A549 (cell line): ENCODE results near the gene KNDC1. TPM values are rescaled to one million over a fixed set of nuclear protein-coding genes. Genes with fewer than 3 reads are reported as not detected.
"Not testable (repeated sequence)": the region's sequence is repeated elsewhere in the genome, so short reads cannot be mapped to it uniquely, and the experiment has no call there.

Source experiments
- ATAC-seq, 2 experiments: fragments of 200-7000 bp in 1 of 2; fragments of >200 bp in 1 of 2; cut with Nextera tagmentation in 1 of 2; cut with Tn5 transposase in 1 of 2; 3 replicates each; pipeline versions ENCODE4 v1.8.0 to v1.9.1; 2018 to 2020; ENCODE audit warnings: mild to moderate bottlenecking in 1 of 2, moderate library complexity in 1 of 2
- CTCF ChIA-PET: fragments of 300-600 bp; sonication (Branson Sonifier 250); formaldehyde crosslinking; extraction: SDS; loops from one replicate; lab custom pipeline; 2021; ENCODE audit warnings: antibody characterized with exemption, inconsistent platforms; lab: Yijun Ruan, JAX
- POLR2A ChIA-PET: fragments of 350-600 bp; formaldehyde crosslinking; extraction: SDS; loops from one replicate; lab custom pipeline; 2021; ENCODE audit warnings: antibody characterized with exemption, inconsistent platforms; lab: Yijun Ruan, JAX
- DNase-seq, 2 experiments: peaks; one replicate each; pipeline versions ENCODE4 v3.0.0 to v3.0.0-alpha.2; 2011 to 2016; ENCODE audit warnings: low read depth in 1 of 2, low spot score in 1 of 2
- FAIRE-seq: peaks from 2 replicates; lab custom pipeline; 2011; peaks lifted over from hg19 to GRCh38; lab: Jason Lieb, UNC
- H3K27ac ChIP-seq, 2 experiments: fragments of >200 bp; sonication (Bioruptor Twin); formaldehyde crosslinking; 3 replicates each; pipeline ENCODE4 v1.5.1; 2016 to 2017
- H3K4me1 ChIP-seq: fragments of >200 bp; sonication (Bioruptor Twin); formaldehyde crosslinking; 3 replicates; pipeline ENCODE4 v1.6.1; 2016
- H3K4me2 ChIP-seq: fragments of >200 bp; sonication (Bioruptor Twin); formaldehyde crosslinking; 3 replicates; pipeline ENCODE4 v1.6.1; 2016
- H3K4me3 ChIP-seq: fragments of >200 bp; sonication (Bioruptor Twin); formaldehyde crosslinking; 3 replicates; pipeline ENCODE4 v1.5.1; 2016
- H3K9me3 ChIP-seq: fragments of >200 bp; sonication (Bioruptor Twin); formaldehyde crosslinking; 3 replicates; pipeline ENCODE4 v1.6.1; 2016
- CBX2 ChIP-seq: fragments of 200-600 bp; sonication (generic); IDR thresholded peaks from 2 replicates; pipeline ENCODE4 v1.6.1; 2016; ENCODE audit warnings: low read depth, mild to moderate bottlenecking, borderline replicate concordance
- CBX8 ChIP-seq: fragments of 200-600 bp; sonication (generic); IDR thresholded peaks from 2 replicates; pipeline ENCODE4 v1.6.1; 2016
- EP300 ChIP-seq, 2 experiments: fragments of >200 bp; sonication (Bioruptor Twin); formaldehyde crosslinking; IDR thresholded peaks; 2 replicates in 1 of 2; 3 replicates in 1 of 2; pipeline ENCODE4 v1.6.1; 2016 to 2017
- FOSB ChIP-seq: fragments of 250-450 bp; sonication (Bioruptor Pico); IDR thresholded peaks from 2 replicates; pipeline ENCODE4 v1.5.0; 2020; ENCODE audit warnings: mild to moderate bottlenecking, moderate library complexity
- FOXS1 ChIP-seq: fragments of 250-450 bp; sonication (Bioruptor Pico); IDR thresholded peaks from 2 replicates; pipeline ENCODE4 v1.5.0; 2020; ENCODE audit warnings: mild to moderate bottlenecking, moderate library complexity
- HDAC2 ChIP-seq: fragments of 200-600 bp; sonication (generic); IDR thresholded peaks from 2 replicates; pipeline ENCODE4 v1.6.1; 2016
- HEYL ChIP-seq: fragments of 250-450 bp; sonication (Bioruptor Pico); IDR thresholded peaks from 2 replicates; pipeline ENCODE4 v1.8.0; 2021; ENCODE audit warnings: mild to moderate bottlenecking, moderate library complexity
- HOXA7 ChIP-seq: fragments of 250-450 bp; sonication (Bioruptor Pico); IDR thresholded peaks from 2 replicates; pipeline ENCODE4 v1.5.0; 2020; ENCODE audit warnings: mild to moderate bottlenecking, moderate library complexity
- KDM1A ChIP-seq: fragments of 200-600 bp; sonication (generic); IDR thresholded peaks from 2 replicates; pipeline ENCODE4 v1.6.1; 2016; ENCODE audit warnings: low read depth, mild to moderate bottlenecking
- NPAS2 ChIP-seq: fragments of 250-450 bp; sonication (Bioruptor Pico); IDR thresholded peaks from 2 replicates; pipeline ENCODE4 v1.8.0; 2022; ENCODE audit warnings: mild to moderate bottlenecking, moderate library complexity, borderline replicate concordance
- RCOR1 ChIP-seq: fragments of 150-350 bp; IDR thresholded peaks from 2 replicates; pipeline ENCODE4 v1.6.1; 2014; ENCODE audit warnings: antibody characterized with exemption, low read length, low read depth
- SMC3 ChIP-seq: fragments of >200 bp; sonication (Bioruptor Twin); formaldehyde crosslinking; IDR thresholded peaks from 3 replicates; pipeline ENCODE4 v1.6.1; 2018; ENCODE audit warnings: inconsistent platforms
- SREBF2 ChIP-seq: fragments of 450-650 bp; IDR thresholded peaks from 2 replicates; pipeline ENCODE4 v1.6.1; 2014; ENCODE audit warnings: mild to moderate bottlenecking, moderate library complexity
- TFCP2L1 ChIP-seq: fragments of 250-450 bp; sonication (Bioruptor Pico); IDR thresholded peaks from 2 replicates; pipeline ENCODE4 v1.5.0; 2021; ENCODE audit warnings: mild to moderate bottlenecking
- ZFP36 ChIP-seq: fragments of 450-650 bp; IDR thresholded peaks from 2 replicates; pipeline ENCODE4 v1.6.1; 2014; ENCODE audit warnings: borderline replicate concordance; ENCODE audit not compliant: partially characterized antibody
- WGBS: methylation state at CpG from one replicate; pipeline ENCODE4 v1.1.6; 2017; ENCODE audit errors: missing lambda C conversion rate; 5-methylcytosine and 5-hydroxymethylcytosine counted together
- polyA plus RNA-seq, 4 experiments: library from polyadenylated mRNA; depleted of rRNA in 3 of 4; stranded (reverse); fragments of >200 nt; fragmentation: RNase III in 1 of 4; extraction: RNeasy Plus Mini Kit Qiagen cat#74134 plus additional on column Dnase treatment in 1 of 4; gene quantifications; 2 replicates in 3 of 4; 3 replicates in 1 of 4; pipeline ENCODE4 v1.2.3, GENCODE V29; 2011 to 2017
- TF ChIP-seq, protein P1 (sequence below): fragments of >200 bp; sonication (Bioruptor Twin); formaldehyde crosslinking; IDR thresholded peaks from 2 replicates; pipeline ENCODE4 v1.6.1; 2016
- TF ChIP-seq, protein P2 (sequence below): fragments of 250-450 bp; sonication (Bioruptor Pico); IDR thresholded peaks from 2 replicates; pipeline ENCODE4 v1.5.0; 2021; ENCODE audit warnings: mild to moderate bottlenecking, moderate library complexity, borderline replicate concordance
- TF ChIP-seq, protein P3 (sequence below): fragments of >200 bp; sonication (Bioruptor Twin); formaldehyde crosslinking; IDR thresholded peaks from 3 replicates; pipeline ENCODE4 v1.6.1; 2016

KNDC1 gene
- polyA plus RNA-seq, 2 of the 4 experiments (the other 2 are of a cell fraction): 0.56 to 0.63 TPM

DNA sequence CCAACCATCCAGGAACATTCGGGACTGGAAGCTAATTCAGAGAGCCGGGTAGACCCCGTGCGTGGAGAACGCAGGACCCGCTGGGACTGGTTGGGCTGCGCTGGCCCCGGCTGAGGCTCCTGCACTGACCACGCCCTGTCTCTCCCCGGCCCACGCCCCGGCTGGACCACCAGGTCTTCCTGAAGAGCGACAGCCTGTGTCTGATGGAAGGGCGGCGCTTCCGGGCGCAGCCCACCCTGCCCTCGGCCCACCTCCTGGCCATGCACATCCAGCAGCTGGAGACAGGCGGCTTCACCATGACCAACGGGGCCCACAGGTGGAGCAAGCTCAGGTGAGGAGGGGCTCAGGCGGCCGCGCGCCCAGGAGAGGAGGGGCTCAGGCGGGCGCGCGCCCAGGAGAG, 59.8 kb downstream of the KNDC1 start:
- ATAC-seq: no peak; a peak in 1 of 6 replicates
- Histone ChIP-seq H3K27ac (no peak overlapping the region), H3K4me2 (no peak overlapping the region), H3K4me1 (no peaks in the 10 kb centered on the region), H3K4me3 (no peak overlapping the region), H3K9me3 (no peaks in the 10 kb centered on the region)
- DNase-seq: no peak
- POLR2A ChIA-PET: no interaction called here
- 59% methylated on average over 17 of the region's 28 CpGs for WGBS
- no peak for FAIRE-seq
- TF ChIP-seq CBX8: no peak
- no peak for TF ChIP-seq SREBF2
- TF ChIP-seq CBX2: no peak
- TF ChIP-seq RCOR1: no peak
- no peak for TF ChIP-seq FOXS1
- no peak for TF ChIP-seq KDM1A
- CTCF ChIA-PET: interaction anchor here (0.5 kb wide), 1 partner anchor 280 kb away, joined by 4 read pairs; no protein-coding TSS in a partner anchor

DNA sequence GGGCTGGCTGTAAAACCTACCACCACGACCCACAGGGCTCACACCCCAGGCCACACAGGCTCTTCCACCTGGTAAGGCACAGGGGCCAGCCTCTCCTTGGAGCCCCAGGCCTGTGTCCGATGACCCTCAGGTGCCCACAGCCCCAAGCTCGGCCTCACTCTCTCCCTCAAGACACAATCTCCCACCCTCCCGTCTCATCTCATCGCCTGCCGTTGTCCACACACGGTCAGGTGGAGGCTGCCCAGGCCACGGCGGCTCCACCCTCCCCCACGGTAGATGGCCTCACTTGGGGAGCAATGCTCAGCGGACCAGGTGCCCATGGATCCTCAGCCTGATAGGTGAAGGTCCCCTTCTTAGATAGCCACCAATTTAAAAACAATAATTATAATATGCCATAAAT, 61.3 kb downstream of the KNDC1 start:
- 60% methylated on average over 10 of the region's 11 CpGs for WGBS
- CTCF ChIA-PET: no interaction called here
- FAIRE-seq: no peak

DNA sequence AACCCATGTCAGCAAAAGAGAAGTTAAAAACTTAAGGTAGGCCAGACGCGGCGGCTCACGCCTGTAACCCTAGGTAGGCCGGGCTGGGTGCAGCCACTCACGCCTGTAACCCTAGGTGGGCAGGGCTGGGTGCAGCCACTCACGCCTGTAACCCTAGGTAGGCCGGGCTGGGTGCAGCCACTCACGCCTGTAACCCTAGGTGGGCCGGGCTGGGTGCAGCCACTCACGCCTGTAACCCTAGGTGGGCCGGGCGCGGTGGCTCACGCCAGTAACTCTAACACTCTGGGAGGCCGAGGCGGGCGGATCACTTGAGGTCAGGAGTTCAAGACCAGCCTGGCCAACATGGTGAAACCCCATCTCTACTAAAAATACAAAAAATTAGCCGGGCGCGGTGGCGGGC, 61.7 kb downstream of the KNDC1 start:
- H3K9me3 ChIP-seq, H3K4me2 ChIP-seq, FAIRE-seq, H3K27ac ChIP-seq, H3K4me3 ChIP-seq, POLR2A ChIA-PET, CTCF ChIA-PET, DNase-seq, ATAC-seq, H3K4me1 ChIP-seq: not testable (repeated sequence)
- 76% methylated on average over 15 of the region's 22 CpGs for WGBS

More for the DNA sequence above, 61.3 kb downstream of the KNDC1 start:
- POLR2A ChIA-PET: no interaction called here
- no peak for DNase-seq
- Histone ChIP-seq H3K4me3 (no peak overlapping the region), H3K4me2 (no peak overlapping the region), H3K9me3 (no peaks in the 10 kb centered on the region), H3K4me1 (no peaks in the 10 kb centered on the region), H3K27ac (no peak overlapping the region)
- no peak for TF ChIP-seq HEYL (CRISPR knock-in tag)
- TF ChIP-seq, protein P1, sequence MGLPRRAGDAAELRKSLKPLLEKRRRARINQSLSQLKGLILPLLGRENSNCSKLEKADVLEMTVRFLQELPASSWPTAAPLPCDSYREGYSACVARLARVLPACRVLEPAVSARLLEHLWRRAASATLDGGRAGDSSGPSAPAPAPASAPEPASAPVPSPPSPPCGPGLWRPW: no peak
- no peak for ATAC-seq

DNA sequence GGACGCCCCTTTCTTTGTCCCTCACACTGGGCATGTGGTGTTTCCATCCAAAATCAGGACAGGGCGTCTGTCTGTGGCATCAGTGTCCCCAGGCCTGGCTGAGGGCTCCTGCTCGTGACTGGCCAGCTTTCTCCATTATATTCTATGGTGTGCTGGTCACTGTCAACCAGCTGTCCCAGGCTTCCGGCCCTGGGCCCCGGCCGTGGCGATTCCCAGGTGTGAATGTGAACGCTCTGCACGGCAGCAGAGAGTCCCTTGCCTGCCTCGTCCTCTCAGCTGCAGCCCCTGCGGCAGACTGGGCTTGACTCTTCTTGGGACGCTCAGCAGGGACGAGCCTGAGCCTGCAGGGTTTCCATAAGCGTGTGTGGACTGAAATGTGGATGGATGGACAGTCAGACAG, 64.1 kb downstream of the KNDC1 start:
- Histone ChIP-seq H3K4me3 (no peak overlapping the region), H3K9me3 (no peaks in the 10 kb centered on the region), H3K4me1 (no peaks in the 10 kb centered on the region), H3K27ac (no peak overlapping the region), H3K4me2 (no peak overlapping the region)
- CTCF ChIA-PET: interaction anchor here (1.0 kb wide), 1 partner anchor 33 kb away, joined by 3 read pairs; no protein-coding TSS in a partner anchor
- DNase-seq: no peak
- ATAC-seq: no peak
- WGBS: 49% methylated on average over 14 of the region's 14 CpGs
- POLR2A ChIA-PET: no interaction called here
- no peak for FAIRE-seq
- TF ChIP-seq ZFP36 (no peak), FOSB (CRISPR knock-in tag) (no peak), NPAS2 (CRISPR knock-in tag) (no peak), EP300 (IDR thresholded peaks at IDR 0.05) (no peak), HDAC2 (no peak), SMC3 (no peak), TFCP2L1 (no peak), HOXA7 (CRISPR knock-in tag) (no peak)
- TF ChIP-seq, protein P2, sequence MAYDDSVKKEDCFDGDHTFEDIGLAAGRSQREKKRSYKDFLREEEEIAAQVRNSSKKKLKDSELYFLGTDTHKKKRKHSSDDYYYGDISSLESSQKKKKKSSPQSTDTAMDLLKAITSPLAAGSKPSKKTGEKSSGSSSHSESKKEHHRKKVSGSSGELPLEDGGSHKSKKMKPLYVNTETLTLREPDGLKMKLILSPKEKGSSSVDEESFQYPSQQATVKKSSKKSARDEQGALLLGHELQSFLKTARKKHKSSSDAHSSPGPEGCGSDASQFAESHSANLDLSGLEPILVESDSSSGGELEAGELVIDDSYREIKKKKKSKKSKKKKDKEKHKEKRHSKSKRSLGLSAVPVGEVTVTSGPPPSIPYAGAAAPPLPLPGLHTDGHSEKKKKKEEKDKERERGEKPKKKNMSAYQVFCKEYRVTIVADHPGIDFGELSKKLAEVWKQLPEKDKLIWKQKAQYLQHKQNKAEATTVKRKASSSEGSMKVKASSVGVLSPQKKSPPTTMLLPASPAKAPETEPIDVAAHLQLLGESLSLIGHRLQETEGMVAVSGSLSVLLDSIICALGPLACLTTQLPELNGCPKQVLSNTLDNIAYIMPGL (CRISPR knock-in tag): no peak
- TF ChIP-seq, protein P3, sequence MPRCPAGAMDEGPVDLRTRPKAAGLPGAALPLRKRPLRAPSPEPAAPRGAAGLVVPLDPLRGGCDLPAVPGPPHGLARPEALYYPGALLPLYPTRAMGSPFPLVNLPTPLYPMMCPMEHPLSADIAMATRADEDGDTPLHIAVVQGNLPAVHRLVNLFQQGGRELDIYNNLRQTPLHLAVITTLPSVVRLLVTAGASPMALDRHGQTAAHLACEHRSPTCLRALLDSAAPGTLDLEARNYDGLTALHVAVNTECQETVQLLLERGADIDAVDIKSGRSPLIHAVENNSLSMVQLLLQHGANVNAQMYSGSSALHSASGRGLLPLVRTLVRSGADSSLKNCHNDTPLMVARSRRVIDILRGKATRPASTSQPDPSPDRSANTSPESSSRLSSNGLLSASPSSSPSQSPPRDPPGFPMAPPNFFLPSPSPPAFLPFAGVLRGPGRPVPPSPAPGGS: no peak
- TF ChIP-seq, all 56 proteins: peak for 0
